ENCODE data around the gene PADI3. TPM values are rescaled to one million over a fixed set of nuclear protein-coding genes. Genes with fewer than 3 reads are reported as not detected.

Gene PADI3, protein sequence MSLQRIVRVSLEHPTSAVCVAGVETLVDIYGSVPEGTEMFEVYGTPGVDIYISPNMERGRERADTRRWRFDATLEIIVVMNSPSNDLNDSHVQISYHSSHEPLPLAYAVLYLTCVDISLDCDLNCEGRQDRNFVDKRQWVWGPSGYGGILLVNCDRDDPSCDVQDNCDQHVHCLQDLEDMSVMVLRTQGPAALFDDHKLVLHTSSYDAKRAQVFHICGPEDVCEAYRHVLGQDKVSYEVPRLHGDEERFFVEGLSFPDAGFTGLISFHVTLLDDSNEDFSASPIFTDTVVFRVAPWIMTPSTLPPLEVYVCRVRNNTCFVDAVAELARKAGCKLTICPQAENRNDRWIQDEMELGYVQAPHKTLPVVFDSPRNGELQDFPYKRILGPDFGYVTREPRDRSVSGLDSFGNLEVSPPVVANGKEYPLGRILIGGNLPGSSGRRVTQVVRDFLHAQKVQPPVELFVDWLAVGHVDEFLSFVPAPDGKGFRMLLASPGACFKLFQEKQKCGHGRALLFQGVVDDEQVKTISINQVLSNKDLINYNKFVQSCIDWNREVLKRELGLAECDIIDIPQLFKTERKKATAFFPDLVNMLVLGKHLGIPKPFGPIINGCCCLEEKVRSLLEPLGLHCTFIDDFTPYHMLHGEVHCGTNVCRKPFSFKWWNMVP
- total RNA-seq (2014; rRNA removed; shearing (Covaris generic)), result 1.2 and 4.1 TPM in 2 replicates

- Histone ChIP-seq H3K36me3 (replicated peaks; ENCODE audit: control insufficient read depth, insufficient read depth, low read length) (no peaks in the 10 kb centered on the region), H3K4me3 (ENCODE audit: insufficient read depth, low read depth, low read length) (no peak within 1 kb of the TSS), H3K27me3 (ENCODE audit: control insufficient read depth, insufficient read depth, low read length) (no peaks in the 10 kb centered on the region)
- DNase-seq, result peak; percentile 91
Measured at GRCh38 chr1:17248781-17249180, at the start of gene PADI3. Gene PADI3, plus strand, starts transcription at chr1:17249098. Its CDS starts 40 bp downstream, at chr1:17249138.

GRCh38 chr1:17199267-17200044 lies 49.4 kb upstream of the PADI3 start:
- Histone ChIP-seq H3K36me3 (replicated peaks; ENCODE audit: control insufficient read depth, insufficient read depth, low read length) (no peaks in the 10 kb centered on the region), H3K4me3 (ENCODE audit: insufficient read depth, low read depth, low read length) (no peak overlapping the region), H3K27me3 (ENCODE audit: control insufficient read depth, insufficient read depth, low read length) (no peaks in the 10 kb centered on the region)
- peak; percentile 8 for DNase-seq

DNA sequence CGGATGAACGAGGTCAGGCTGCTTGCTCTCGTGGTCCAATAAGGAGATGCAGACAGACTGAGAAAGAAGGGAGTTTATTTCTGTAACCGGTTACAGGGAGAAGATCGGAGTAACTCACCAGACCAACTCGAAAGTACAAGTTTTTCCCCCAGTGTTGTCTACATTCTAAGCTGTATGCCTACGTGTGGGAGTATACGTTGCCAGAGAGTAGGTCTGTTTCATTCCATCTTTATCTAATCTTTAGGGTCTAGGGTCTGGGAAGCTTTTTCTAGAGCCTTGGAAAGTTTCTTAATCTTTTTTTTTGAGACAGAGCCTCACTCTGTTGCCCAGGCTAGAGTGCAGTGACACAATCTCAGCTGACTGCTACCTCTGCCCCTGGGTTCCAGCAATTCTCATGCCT lies 48.7 kb upstream of the PADI3 start:
- Histone ChIP-seq H3K27me3 (ENCODE audit: control insufficient read depth, insufficient read depth, low read length) (no peaks in the 10 kb centered on the region), H3K36me3 (replicated peaks; ENCODE audit: control insufficient read depth, insufficient read depth, low read length) (no peaks in the 10 kb centered on the region), H3K4me3 (ENCODE audit: insufficient read depth, low read depth, low read length) (no peak overlapping the region)
- DNase-seq, result no peak

DNA sequence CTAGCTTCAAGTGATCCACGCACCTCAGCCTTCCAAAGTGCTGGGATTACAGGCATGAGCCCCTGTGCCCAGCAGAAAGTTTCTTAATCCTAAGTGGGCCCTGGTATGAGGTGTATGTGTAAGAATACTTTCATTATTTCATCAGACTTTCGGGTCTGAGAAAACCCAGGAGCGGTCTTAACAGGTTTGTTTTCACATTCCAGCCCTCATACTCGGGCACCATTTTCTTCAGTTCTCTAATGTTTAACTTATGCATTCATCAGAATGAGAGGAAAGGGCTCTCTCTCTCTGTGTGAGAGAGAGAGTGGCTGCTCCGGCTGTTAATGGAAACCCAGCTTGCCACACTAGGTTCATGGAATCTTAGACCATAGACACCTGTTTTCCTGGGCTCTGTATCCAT lies 48.1 kb upstream of the PADI3 start:
- no peak overlapping the region for H3K4me3 ChIP-seq (ENCODE audit: insufficient read depth, low read depth, low read length)
- no peak for DNase-seq
- H3K27me3 ChIP-seq (ENCODE audit: control insufficient read depth, insufficient read depth, low read length), result no peaks in the 10 kb centered on the region
- H3K36me3 ChIP-seq (replicated peaks; ENCODE audit: control insufficient read depth, insufficient read depth, low read length), result no peaks in the 10 kb centered on the region

- no peak for DNase-seq
- Histone ChIP-seq H3K36me3 (replicated peaks; ENCODE audit: control insufficient read depth, insufficient read depth, low read length) (no peaks in the 10 kb centered on the region), H3K27me3 (ENCODE audit: control insufficient read depth, insufficient read depth, low read length) (no peaks in the 10 kb centered on the region), H3K4me3 (ENCODE audit: insufficient read depth, low read depth, low read length) (no peak overlapping the region)
Measured at GRCh38 chr1:17201201-17202021, 47.5 kb upstream of the PADI3 start.

- no peak for DNase-seq
Measured at GRCh38 chr1:17204546-17205440, 44.1 kb upstream of the PADI3 start, which contains the start of gene PADI1. Gene PADI1, plus strand, starts transcription at chr1:17205128. Its CDS starts 90 bp downstream, at chr1:17205218.

DNA sequence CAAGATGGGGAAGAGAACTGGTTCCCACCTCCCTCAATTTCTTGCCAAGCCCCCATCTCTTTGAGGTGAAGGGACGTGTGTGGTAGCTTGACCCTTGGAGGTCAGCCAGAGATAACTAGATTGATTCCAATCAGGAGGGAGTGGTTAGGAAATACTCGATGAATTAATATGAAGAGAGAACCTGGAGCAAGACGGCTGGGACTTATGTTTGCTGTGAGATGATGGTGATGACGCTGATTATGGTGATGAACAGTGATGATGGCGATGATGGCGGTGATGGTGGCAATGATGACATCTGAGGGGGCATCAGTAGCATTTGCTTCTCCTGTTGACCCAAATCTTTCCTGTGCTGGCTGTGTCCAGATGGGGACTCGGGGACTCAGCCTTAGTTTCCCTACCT lies 43.2 kb upstream of the PADI3 start:
- Histone ChIP-seq H3K36me3 (replicated peaks; ENCODE audit: control insufficient read depth, insufficient read depth, low read length) (no peaks in the 10 kb centered on the region), H3K4me3 (ENCODE audit: insufficient read depth, low read depth, low read length) (no peak overlapping the region), H3K27me3 (ENCODE audit: control insufficient read depth, insufficient read depth, low read length) (no peaks in the 10 kb centered on the region)
- no peak for DNase-seq

More at GRCh38 chr1:17204546-17205440, 44.1 kb upstream of the PADI3 start, which contains the start of gene PADI1:
- Histone ChIP-seq H3K36me3 (replicated peaks; ENCODE audit: control insufficient read depth, insufficient read depth, low read length) (no peaks in the 10 kb centered on the region), H3K4me3 (ENCODE audit: insufficient read depth, low read depth, low read length) (no peak within 1 kb of the TSS), H3K27me3 (ENCODE audit: control insufficient read depth, insufficient read depth, low read length) (no peaks in the 10 kb centered on the region)

DNA sequence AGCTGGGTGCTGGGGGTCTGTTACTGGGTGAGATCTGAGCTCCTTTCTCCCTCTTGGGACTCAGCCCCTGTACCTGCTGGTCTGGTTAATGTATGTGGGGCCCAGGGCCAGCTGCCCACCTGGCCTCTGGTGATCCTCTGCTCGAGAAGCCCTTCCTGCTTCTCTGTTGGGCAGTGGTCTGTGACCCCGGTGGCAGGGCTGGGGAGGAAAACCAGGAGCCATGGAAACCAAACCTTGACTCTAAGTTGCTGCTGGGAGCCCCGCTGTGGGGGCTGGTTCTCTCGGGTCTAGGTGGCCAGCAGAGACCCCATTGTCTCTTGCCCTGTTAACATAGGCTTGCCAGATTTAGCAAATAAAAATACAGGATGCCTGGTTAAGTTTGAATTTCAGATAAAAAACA lies 42.7 kb upstream of the PADI3 start:
- Histone ChIP-seq H3K36me3 (replicated peaks; ENCODE audit: control insufficient read depth, insufficient read depth, low read length) (no peaks in the 10 kb centered on the region), H3K4me3 (ENCODE audit: insufficient read depth, low read depth, low read length) (no peak overlapping the region), H3K27me3 (ENCODE audit: control insufficient read depth, insufficient read depth, low read length) (no peaks in the 10 kb centered on the region)
- no peak for DNase-seq

DNA sequence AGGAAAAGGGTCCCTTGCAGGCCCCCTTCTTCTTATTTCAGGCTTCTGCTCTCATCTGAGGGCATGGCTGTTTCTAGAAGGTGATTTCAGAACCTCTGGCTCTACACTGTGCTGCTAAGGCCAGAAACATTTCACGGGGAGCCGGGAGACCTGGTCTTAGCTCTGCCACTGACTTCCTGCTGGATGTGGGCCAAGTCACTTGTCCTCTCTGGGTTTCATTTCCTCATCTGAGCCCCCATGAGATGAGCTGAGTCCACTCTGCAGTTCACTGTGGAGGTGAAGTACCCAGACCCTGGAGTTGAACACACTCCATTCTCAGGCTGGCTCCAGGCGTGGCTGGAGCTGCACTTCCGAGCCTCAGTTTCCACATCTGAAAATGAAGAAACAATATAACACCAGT lies 41.9 kb upstream of the PADI3 start:
- no peak for DNase-seq
- H3K36me3 ChIP-seq (replicated peaks; ENCODE audit: control insufficient read depth, insufficient read depth, low read length), result no peaks in the 10 kb centered on the region
- no peaks in the 10 kb centered on the region for H3K27me3 ChIP-seq (ENCODE audit: control insufficient read depth, insufficient read depth, low read length)

DNA sequence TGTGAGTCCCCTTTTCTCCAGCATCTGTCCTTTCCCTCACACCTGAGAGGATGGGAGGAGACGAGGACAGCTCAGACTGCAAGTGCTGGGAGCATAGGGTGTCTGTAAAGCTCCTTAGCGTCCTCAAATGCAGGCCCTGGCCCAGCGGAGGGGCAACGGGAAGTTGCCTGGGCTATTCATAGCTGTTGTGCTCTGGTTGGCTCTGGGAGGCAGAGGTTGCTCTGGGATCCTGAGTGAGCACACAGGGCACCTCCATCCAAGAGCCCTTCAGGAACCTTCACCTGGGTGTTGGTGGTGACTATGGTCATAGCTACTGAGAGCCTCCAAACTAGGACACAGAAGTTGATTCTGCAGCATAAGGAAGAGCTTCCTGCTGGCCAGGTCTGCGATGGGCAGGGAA lies 41.4 kb upstream of the PADI3 start:
- H3K36me3 ChIP-seq (replicated peaks; ENCODE audit: control insufficient read depth, insufficient read depth, low read length), result no peaks in the 10 kb centered on the region
- H3K4me3 ChIP-seq (ENCODE audit: insufficient read depth, low read depth, low read length), result no peak overlapping the region
- H3K27me3 ChIP-seq (ENCODE audit: control insufficient read depth, insufficient read depth, low read length), result no peaks in the 10 kb centered on the region
- no peak for DNase-seq

More for the DNA sequence above, 41.9 kb upstream of the PADI3 start:
- H3K4me3 ChIP-seq (ENCODE audit: insufficient read depth, low read depth, low read length), result no peak overlapping the region

GRCh38 chr1:17207966-17208418 lies 40.9 kb upstream of the PADI3 start:
- H3K36me3 ChIP-seq (replicated peaks; ENCODE audit: control insufficient read depth, insufficient read depth, low read length), result no peaks in the 10 kb centered on the region
- H3K4me3 ChIP-seq (ENCODE audit: insufficient read depth, low read depth, low read length), result no peak overlapping the region
- DNase-seq, result no peak

DNA sequence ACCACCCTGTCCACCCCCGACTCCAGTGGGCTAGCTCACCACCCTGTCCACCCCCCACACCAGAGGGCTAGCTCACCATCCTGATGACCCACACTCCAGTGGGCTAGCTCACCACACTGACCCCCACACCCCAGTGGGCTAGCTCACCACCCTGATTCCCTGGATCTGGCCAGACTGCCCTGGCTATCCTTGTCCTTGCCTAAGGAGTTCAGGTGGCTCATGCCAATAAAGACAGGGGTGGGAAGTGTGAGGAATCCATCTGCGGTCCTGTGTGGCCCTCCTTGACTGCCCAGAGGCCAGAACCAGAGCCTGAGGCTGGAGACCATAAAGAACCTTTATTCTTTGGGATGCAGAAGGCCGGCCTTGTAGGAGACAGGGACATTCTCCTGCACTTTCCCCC lies 40.4 kb upstream of the PADI3 start:
- H3K4me3 ChIP-seq (ENCODE audit: insufficient read depth, low read depth, low read length), result no peak overlapping the region
- no peaks in the 10 kb centered on the region for H3K36me3 ChIP-seq (replicated peaks; ENCODE audit: control insufficient read depth, insufficient read depth, low read length)
- DNase-seq, result no peak
- no peaks in the 10 kb centered on the region for H3K27me3 ChIP-seq (ENCODE audit: control insufficient read depth, insufficient read depth, low read length)

More at GRCh38 chr1:17207966-17208418, 40.9 kb upstream of the PADI3 start:
- H3K27me3 ChIP-seq (ENCODE audit: control insufficient read depth, insufficient read depth, low read length), result no peaks in the 10 kb centered on the region

- H3K4me3 ChIP-seq (ENCODE audit: insufficient read depth, low read depth, low read length), result no peak overlapping the region
- H3K36me3 ChIP-seq (replicated peaks; ENCODE audit: control insufficient read depth, insufficient read depth, low read length), result no peaks in the 10 kb centered on the region
- DNase-seq, result no peak
- no peaks in the 10 kb centered on the region for H3K27me3 ChIP-seq (ENCODE audit: control insufficient read depth, insufficient read depth, low read length)
Measured at GRCh38 chr1:17209430-17209829, 39.5 kb upstream of the PADI3 start.
